Measurements from ENCODE around the gene STAT1. TPM values are rescaled to one million over a fixed set of nuclear protein-coding genes. Genes with fewer than 3 reads are reported as not detected.

Gene STAT1
- total and polyA plus RNA-seq, 9 of the 15 experiments (the other 6 are each of a cell fraction or from before 2014, with no cell fraction given): 8.7 to 34.4 (median 26.8) TPM

DNA sequence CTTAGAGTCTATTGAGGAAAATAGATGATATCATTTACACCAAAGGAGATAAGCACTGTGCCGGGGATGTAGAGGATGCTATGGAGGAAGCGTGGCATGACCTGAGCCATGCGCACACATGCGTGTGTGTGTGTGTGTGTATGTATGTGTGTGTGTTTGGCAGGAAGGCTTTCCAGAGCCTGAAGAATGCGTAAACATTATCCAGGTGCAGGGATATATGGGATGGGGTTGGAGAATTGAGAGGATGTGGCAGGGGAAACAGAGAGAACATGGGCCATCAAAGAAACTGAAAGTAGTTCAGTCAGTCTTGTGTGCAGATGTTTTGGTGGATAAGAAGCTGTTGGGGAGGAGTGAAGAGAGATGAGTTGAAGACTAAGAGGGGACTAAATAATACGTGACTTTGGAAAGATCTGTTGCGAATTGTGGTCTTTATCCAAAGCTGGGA lies 9.3 kb upstream of the STAT1 start (continued):
- TF ChIP-seq TAL1 (IDR thresholded peaks at IDR 0.05): peak; percentile 81
- TF ChIP-seq ZNF766 (CRISPR knock-in tag; conservative IDR thresholded peaks at IDR 0.05): no peak
- peak; percentile 43; the same call in 1 of the 2 replicates for TF ChIP-seq ATF7 (IDR thresholded peaks at IDR 0.05)
- peak; percentile 32 to 42; a peak in 3 of 4 replicates for TF ChIP-seq NRF1 (conservative IDR thresholded peaks at IDR 0.05 in 1 of 2, IDR thresholded peaks at IDR 0.05 in 1 of 2)
- TF ChIP-seq TCF7 (IDR thresholded peaks at IDR 0.05; ENCODE audit: borderline replicate concordance): 0 out of 2 replicates have a peak, but pooled peaks have one; percentile 68
- TF ChIP-seq CBFA2T3 (IDR thresholded peaks at IDR 0.05): peak; percentile 84
- no peak for TF ChIP-seq POLR2H (tag; IDR thresholded peaks at IDR 0.05; ENCODE audit: low read depth)
- TF ChIP-seq, protein P1, sequence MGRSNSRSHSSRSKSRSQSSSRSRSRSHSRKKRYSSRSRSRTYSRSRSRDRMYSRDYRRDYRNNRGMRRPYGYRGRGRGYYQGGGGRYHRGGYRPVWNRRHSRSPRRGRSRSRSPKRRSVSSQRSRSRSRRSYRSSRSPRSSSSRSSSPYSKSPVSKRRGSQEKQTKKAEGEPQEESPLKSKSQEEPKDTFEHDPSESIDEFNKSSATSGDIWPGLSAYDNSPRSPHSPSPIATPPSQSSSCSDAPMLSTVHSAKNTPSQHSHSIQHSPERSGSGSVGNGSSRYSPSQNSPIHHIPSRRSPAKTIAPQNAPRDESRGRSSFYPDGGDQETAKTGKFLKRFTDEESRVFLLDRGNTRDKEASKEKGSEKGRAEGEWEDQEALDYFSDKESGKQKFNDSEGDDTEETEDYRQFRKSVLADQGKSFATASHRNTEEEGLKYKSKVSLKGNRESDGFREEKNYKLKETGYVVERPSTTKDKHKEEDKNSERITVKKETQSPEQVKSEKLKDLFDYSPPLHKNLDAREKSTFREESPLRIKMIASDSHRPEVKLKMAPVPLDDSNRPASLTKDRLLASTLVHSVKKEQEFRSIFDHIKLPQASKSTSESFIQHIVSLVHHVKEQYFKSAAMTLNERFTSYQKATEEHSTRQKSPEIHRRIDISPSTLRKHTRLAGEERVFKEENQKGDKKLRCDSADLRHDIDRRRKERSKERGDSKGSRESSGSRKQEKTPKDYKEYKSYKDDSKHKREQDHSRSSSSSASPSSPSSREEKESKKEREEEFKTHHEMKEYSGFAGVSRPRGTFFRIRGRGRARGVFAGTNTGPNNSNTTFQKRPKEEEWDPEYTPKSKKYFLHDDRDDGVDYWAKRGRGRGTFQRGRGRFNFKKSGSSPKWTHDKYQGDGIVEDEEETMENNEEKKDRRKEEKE (IDR thresholded peaks at IDR 0.05; ENCODE audit: borderline replicate concordance in 1 of 2, control insufficient read depth in 1 of 2, low read depth in 2 of 2, low read length in 1 of 2): no peak
- TF ChIP-seq, protein P2, sequence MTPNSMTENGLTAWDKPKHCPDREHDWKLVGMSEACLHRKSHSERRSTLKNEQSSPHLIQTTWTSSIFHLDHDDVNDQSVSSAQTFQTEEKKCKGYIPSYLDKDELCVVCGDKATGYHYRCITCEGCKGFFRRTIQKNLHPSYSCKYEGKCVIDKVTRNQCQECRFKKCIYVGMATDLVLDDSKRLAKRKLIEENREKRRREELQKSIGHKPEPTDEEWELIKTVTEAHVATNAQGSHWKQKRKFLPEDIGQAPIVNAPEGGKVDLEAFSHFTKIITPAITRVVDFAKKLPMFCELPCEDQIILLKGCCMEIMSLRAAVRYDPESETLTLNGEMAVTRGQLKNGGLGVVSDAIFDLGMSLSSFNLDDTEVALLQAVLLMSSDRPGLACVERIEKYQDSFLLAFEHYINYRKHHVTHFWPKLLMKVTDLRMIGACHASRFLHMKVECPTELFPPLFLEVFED (CRISPR knock-in tag; conservative IDR thresholded peaks at IDR 0.05): peak; percentile 67; the same call in 1 of the 2 replicates
- peak in 1 of 2 experiments; percentile 75; a peak in 1 of 4 replicates for TF ChIP-seq HDAC1 (IDR thresholded peaks at IDR 0.05)
- TF ChIP-seq SMARCE1 (IDR thresholded peaks at IDR 0.05): peak; percentile 87
- peak; percentile 66 for TF ChIP-seq NCOR1 (IDR thresholded peaks at IDR 0.05)
- 0 out of 2 replicates have a peak, but pooled peaks have one; percentile 55 for TF ChIP-seq EHMT2 (IDR thresholded peaks at IDR 0.05)
- TF ChIP-seq MEIS2 (IDR thresholded peaks at IDR 0.05; ENCODE audit: partially characterized antibody): peak; percentile 84
- TF ChIP-seq SMARCA4 (IDR thresholded peaks at IDR 0.05): peak; percentile 89
- TF ChIP-seq, protein P3, sequence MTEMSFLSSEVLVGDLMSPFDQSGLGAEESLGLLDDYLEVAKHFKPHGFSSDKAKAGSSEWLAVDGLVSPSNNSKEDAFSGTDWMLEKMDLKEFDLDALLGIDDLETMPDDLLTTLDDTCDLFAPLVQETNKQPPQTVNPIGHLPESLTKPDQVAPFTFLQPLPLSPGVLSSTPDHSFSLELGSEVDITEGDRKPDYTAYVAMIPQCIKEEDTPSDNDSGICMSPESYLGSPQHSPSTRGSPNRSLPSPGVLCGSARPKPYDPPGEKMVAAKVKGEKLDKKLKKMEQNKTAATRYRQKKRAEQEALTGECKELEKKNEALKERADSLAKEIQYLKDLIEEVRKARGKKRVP (CRISPR knock-in tag; IDR thresholded peaks at IDR 0.05): no peak
- TF ChIP-seq, protein P4, sequence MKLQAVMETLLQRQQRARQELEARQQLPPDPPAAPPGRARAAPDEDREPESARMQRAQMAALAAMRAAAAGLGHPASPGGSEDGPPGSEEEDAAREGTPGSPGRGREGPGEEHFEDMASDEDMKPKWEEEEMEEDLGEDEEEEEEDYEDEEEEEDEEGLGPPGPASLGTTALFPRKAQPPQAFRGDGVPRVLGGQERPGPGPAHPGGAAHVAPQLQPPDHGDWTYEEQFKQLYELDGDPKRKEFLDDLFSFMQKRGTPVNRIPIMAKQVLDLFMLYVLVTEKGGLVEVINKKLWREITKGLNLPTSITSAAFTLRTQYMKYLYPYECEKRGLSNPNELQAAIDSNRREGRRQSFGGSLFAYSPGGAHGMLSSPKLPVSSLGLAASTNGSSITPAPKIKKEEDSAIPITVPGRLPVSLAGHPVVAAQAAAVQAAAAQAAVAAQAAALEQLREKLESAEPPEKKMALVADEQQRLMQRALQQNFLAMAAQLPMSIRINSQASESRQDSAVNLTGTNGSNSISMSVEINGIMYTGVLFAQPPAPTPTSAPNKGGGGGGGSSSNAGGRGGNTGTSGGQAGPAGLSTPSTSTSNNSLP (IDR thresholded peaks at IDR 0.05; ENCODE audit: borderline replicate concordance, low read depth, low read length): no peak
- peak; percentile 90 for TF ChIP-seq LEF1 (IDR thresholded peaks at IDR 0.05)
- TF ChIP-seq, protein P5, sequence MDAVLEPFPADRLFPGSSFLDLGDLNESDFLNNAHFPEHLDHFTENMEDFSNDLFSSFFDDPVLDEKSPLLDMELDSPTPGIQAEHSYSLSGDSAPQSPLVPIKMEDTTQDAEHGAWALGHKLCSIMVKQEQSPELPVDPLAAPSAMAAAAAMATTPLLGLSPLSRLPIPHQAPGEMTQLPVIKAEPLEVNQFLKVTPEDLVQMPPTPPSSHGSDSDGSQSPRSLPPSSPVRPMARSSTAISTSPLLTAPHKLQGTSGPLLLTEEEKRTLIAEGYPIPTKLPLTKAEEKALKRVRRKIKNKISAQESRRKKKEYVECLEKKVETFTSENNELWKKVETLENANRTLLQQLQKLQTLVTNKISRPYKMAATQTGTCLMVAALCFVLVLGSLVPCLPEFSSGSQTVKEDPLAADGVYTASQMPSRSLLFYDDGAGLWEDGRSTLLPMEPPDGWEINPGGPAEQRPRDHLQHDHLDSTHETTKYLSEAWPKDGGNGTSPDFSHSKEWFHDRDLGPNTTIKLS (IDR thresholded peaks at IDR 0.05; ENCODE audit: borderline replicate concordance, low read depth): 0 out of 2 replicates have a peak, but pooled peaks have one; percentile 20
- peak; percentile 65 for TF ChIP-seq MTA2 (IDR thresholded peaks at IDR 0.05; ENCODE audit: low read depth)
- TF ChIP-seq TCF3 (CRISPR knock-in tag; IDR thresholded peaks at IDR 0.05): peak; percentile 76

Data from K562 (cell line).